A549 treated with CORT108297 at 1 μM for 4 hours (cell line): ENCODE results near the gene NEB. TPM values are rescaled to one million over a fixed set of nuclear protein-coding genes. Genes with fewer than 3 reads are reported as not detected.

Source experiments
- total RNA-seq: library from RNA; stranded (reverse); fragments of 200-300 nt; extraction: Qiagen RNA extraction; gene quantifications from 5 replicates; pipeline ENCODE4 v1.2.3, GENCODE V29; 2022

Gene NEB
- total RNA-seq, result 0.12 to 0.70 TPM (median 0.22 TPM) in 5 replicates

DNA sequence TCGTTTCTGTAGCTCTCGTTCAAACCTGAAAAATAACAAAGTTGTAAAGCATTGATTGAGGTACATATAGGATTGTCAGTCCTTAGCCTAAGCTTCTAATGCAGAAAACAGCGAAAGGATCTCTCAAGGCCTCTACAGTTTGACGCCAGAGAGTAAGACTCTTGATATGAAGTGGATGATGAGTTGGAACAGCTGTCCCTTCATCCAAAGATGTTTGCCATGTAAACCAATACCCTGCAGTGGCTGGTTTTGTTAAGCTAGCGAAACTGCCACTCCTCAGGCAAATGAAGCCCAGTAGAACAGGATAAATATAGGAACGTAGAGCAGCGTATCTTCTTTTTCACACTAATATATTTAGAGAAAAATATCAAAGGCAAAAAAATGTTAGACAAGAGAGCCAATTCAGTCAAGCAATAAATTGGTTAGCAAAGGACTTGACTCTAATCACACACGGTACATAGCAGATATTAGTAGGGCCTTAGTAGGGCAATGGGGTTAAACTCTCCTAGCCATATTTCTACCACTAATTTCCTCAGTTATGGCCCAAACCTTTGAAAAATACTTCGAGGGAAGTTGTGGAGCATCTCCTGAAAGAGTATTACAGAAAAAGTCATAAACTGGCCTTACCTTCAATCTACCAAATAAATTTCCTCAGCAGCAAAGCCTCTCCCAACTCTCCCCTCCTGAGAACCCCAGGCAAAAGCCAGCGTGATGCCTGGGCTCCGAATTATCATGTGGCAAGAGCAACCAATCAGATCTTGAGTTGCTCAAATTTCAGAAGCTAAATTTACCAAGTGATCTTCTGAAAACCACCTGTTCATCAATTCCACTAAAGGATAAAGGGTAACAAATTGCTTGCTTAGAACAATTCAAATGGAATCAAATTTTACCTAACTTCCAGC is at the start of gene NEB:
Gene NEB (minus strand): TSS at position 706 of the 902 bp plus-strand sequence. CDS start 1,320 bp downstream, outside the sequence.

Other genes with a start within 250 kb of the NEB start
- 19.1 to 26.6 TPM (median 22.6 TPM) in 5 replicates for gene ARL5A, start 93.9 kb upstream of the NEB start, total RNA-seq